Measurements from ENCODE around the gene RHOB. TPM values are rescaled to one million over a fixed set of nuclear protein-coding genes. Genes with fewer than 3 reads are reported as not detected.

The RHOB gene
- total RNA-seq, 1 experiment from 2014 or later: 28.1 TPM

- no TSS peak for BruUV-seq (replicated peaks)
- Mint-ChIP-seq H3K4me3 (ENCODE audit: unreplicated experiment) (no peak overlapping the region), H3K4me1 (ENCODE audit: insufficient read depth, unreplicated experiment) (peaks cover 42% of the 10 kb centered on the region), H3K27me3 (ENCODE audit: insufficient read depth, unreplicated experiment) (no peaks in the 10 kb centered on the region), H3K36me3 (ENCODE audit: insufficient read depth, unreplicated experiment) (peaks cover 4% of the 10 kb centered on the region), H3K9me3 (ENCODE audit: unreplicated experiment) (no peaks in the 10 kb centered on the region), H3K27ac (ENCODE audit: low read depth, unreplicated experiment) (no peak overlapping the region)
- ChIA-PET POLR2A (interaction anchor here (1.3 kb wide), 1 partner anchor 10 kb away, joined by 5 read pairs; no protein-coding TSS in a partner anchor), CTCF (interaction anchor here (0.6 to 16.5 kb wide), 4 partner anchors 10 to 1535 kb away, joined by 3 to 275 read pairs (median 8); no protein-coding TSS in a partner anchor)
- DNase-seq (ENCODE audit: unreplicated experiment): no peak
- intact Hi-C loops (cut with micrococcal nuclease): no loop called here
- TF ChIP-seq CTCF (IDR thresholded peaks at IDR 0.05; ENCODE audit: unreplicated experiment): no peak
Measured at GRCh38 chr2:20427931-20428526, 18.8 kb upstream of the RHOB start.

GRCh38 chr2:20428717-20429490 is 18.0 kb upstream of the RHOB start:
- Mint-ChIP-seq H3K36me3 (ENCODE audit: insufficient read depth, unreplicated experiment) (no peaks in the 10 kb centered on the region), H3K27me3 (ENCODE audit: insufficient read depth, unreplicated experiment) (no peaks in the 10 kb centered on the region), H3K27ac (ENCODE audit: low read depth, unreplicated experiment) (no peak overlapping the region), H3K9me3 (ENCODE audit: unreplicated experiment) (no peaks in the 10 kb centered on the region), H3K4me3 (ENCODE audit: unreplicated experiment) (no peak overlapping the region), H3K4me1 (ENCODE audit: insufficient read depth, unreplicated experiment) (peaks cover 33% of the 10 kb centered on the region)
- TF ChIP-seq CTCF (IDR thresholded peaks at IDR 0.05; ENCODE audit: unreplicated experiment): no peak
- DNase-seq (ENCODE audit: unreplicated experiment): no peak
- intact Hi-C loops (cut with micrococcal nuclease): no loop called here
- POLR2A ChIA-PET: interaction anchor here (0.6 to 1.5 kb wide), 4 partner anchors 9 to 1105 kb away, joined by 3 to 5 read pairs (median 4); no protein-coding TSS in a partner anchor
- BruUV-seq (replicated peaks): no TSS peak
- CTCF ChIA-PET: interaction anchor here (0.8 to 16.5 kb wide), 2 partner anchors 22 to 172 kb away, joined by 3 to 275 read pairs; no protein-coding TSS in a partner anchor

GRCh38 chr2:20429528-20429927 is 17.3 kb upstream of the RHOB start:
- Mint-ChIP-seq H3K9me3 (ENCODE audit: unreplicated experiment) (no peaks in the 10 kb centered on the region), H3K36me3 (ENCODE audit: insufficient read depth, unreplicated experiment) (no peaks in the 10 kb centered on the region), H3K4me3 (ENCODE audit: unreplicated experiment) (no peak overlapping the region), H3K27ac (ENCODE audit: low read depth, unreplicated experiment) (no peak overlapping the region), H3K27me3 (ENCODE audit: insufficient read depth, unreplicated experiment) (no peaks in the 10 kb centered on the region), H3K4me1 (ENCODE audit: insufficient read depth, unreplicated experiment) (peaks cover 32% of the 10 kb centered on the region)
- POLR2A ChIA-PET: interaction anchor here (0.7 to 1.5 kb wide), 4 partner anchors 10 to 81 kb away, joined by 3 to 5 read pairs (median 4); partner anchors contain the start of gene RHOB
- BruUV-seq (replicated peaks): no TSS peak
- CTCF ChIA-PET: interaction anchor here (0.8 to 16.5 kb wide), 4 partner anchors 22 to 232 kb away, joined by 3 to 275 read pairs (median 4); no protein-coding TSS in a partner anchor
- intact Hi-C loops (cut with micrococcal nuclease): no loop called here
- no peak for TF ChIP-seq CTCF (IDR thresholded peaks at IDR 0.05; ENCODE audit: unreplicated experiment)
- no peak for DNase-seq (ENCODE audit: unreplicated experiment)

GRCh38 chr2:20430035-20430434 is 16.8 kb upstream of the RHOB start:
- CTCF ChIA-PET: interaction anchor here (0.7 to 16.5 kb wide), 4 partner anchors 23 to 232 kb away, joined by 3 to 275 read pairs (median 4); no protein-coding TSS in a partner anchor
- H3K27me3 Mint-ChIP-seq (ENCODE audit: insufficient read depth, unreplicated experiment): no peaks in the 10 kb centered on the region
- H3K27ac Mint-ChIP-seq (ENCODE audit: low read depth, unreplicated experiment): no peak overlapping the region
- H3K9me3 Mint-ChIP-seq (ENCODE audit: unreplicated experiment): no peaks in the 10 kb centered on the region
- H3K36me3 Mint-ChIP-seq (ENCODE audit: insufficient read depth, unreplicated experiment): no peaks in the 10 kb centered on the region
- BruUV-seq (replicated peaks): no TSS peak
- DNase-seq (ENCODE audit: unreplicated experiment): no peak
- H3K4me3 Mint-ChIP-seq (ENCODE audit: unreplicated experiment): no peak overlapping the region
- POLR2A ChIA-PET: interaction anchor here (0.7 to 1.5 kb wide), 3 partner anchors 9 to 81 kb away, joined by 3 to 5 read pairs (median 4); partner anchors contain the start of gene RHOB
- intact Hi-C loops (cut with micrococcal nuclease): no loop called here
- no peak for TF ChIP-seq CTCF (IDR thresholded peaks at IDR 0.05; ENCODE audit: unreplicated experiment)
- H3K4me1 Mint-ChIP-seq (ENCODE audit: insufficient read depth, unreplicated experiment): peaks cover 31% of the 10 kb centered on the region

Data from MCF 10A (cell line).